Measurements from ENCODE around the gene ENGASE. TPM values are rescaled to one million over a fixed set of nuclear protein-coding genes. Genes with fewer than 3 reads are reported as not detected.
A peak's percentile ranks its signal among the peaks of the same experiment; 100 is the strongest.
"Not testable (repeated sequence)": the region's sequence is repeated elsewhere in the genome, so short reads cannot be mapped to it uniquely, and the experiment has no call there.

The ENGASE gene
- total and polyA plus RNA-seq, 2 of the 4 experiments (the other 2 are of a cell fraction), result 3.9 to 12.1 TPM

GRCh38 chr17:79074121-79074648 is 439 bp upstream of the ENGASE start:
- Histone ChIP-seq H3K4me2 (ENCODE audit: low read depth, low read length) (peak overlapping the region; percentile 74), H3K4me3 (ENCODE audit: insufficient read depth, low read depth, low read length) (peak overlapping the region; percentile 39; the same call in 1 of the 2 replicates), H4K8ac (ENCODE audit: low read depth in 2 of 2, low read length in 2 of 2) (peak overlapping the region in 1 of 2 experiments; percentile 63; a peak in 1 of 4 replicates), H2AFZ (replicated peaks; ENCODE audit: low read length, poor library complexity) (peak overlapping the region; percentile 91), H3K9ac (ENCODE audit: low read depth, low read length) (0 out of 2 replicates have a peak overlapping the region, but pooled peaks have one; percentile 2), H2BK20ac (ENCODE audit: low read depth, low read length) (peak overlapping the region; percentile 18; the same call in 1 of the 2 replicates), H3K79me1 (ENCODE audit: low read depth in 1 of 2, low read length in 2 of 2) (peaks cover 0 to 13% of the 10 kb centered on the region in 2 experiments; a peak in 2 of 4 replicates)
- H4K20me1 ChIP-seq (ENCODE audit: insufficient read depth, low read length); H2BK15ac ChIP-seq (ENCODE audit: low read depth, low read length); H3K9me1 ChIP-seq (ENCODE audit: insufficient read depth, low read length); in situ Hi-C loops (cut with MboI; ENCODE audit: low sequenced_read_pairs); dilution Hi-C loops (cut with HindIII; ENCODE audit: low sequenced_read_pairs, unreplicated experiment); DNase-seq; ATAC-seq (ENCODE audit: low read depth); BruUV-seq (replicated peaks); H4K5ac ChIP-seq (ENCODE audit: low read depth, low read length); H3K36me3 ChIP-seq (ENCODE audit: control insufficient read depth, insufficient read depth, low read length); H2BK5ac ChIP-seq (ENCODE audit: low read depth, low read length, poor library complexity, severe bottlenecking); H3K23ac ChIP-seq (ENCODE audit: low read depth, low read length); intact Hi-C loops (cut with micrococcal nuclease); H3K4ac ChIP-seq (ENCODE audit: low read depth, low read length); H2BK120ac ChIP-seq (ENCODE audit: low read depth, low read length); H3K4me1 ChIP-seq (ENCODE audit: control insufficient read depth, insufficient read depth, low read length); H3K27ac ChIP-seq (ENCODE audit: insufficient read depth, low read length); H3K18ac ChIP-seq (ENCODE audit: low read depth, low read length); H2AK5ac ChIP-seq (ENCODE audit: low read depth, low read length); H3K14ac ChIP-seq (replicated peaks; ENCODE audit: low read depth, low read length); H4K91ac ChIP-seq (ENCODE audit: insufficient read depth, low read depth, low read length); H3K56ac ChIP-seq (ENCODE audit: extremely low read depth, insufficient read depth, low read length); H2AK9ac ChIP-seq (replicated peaks; ENCODE audit: low read depth, low read length, poor library complexity); H3K9me3 ChIP-seq (ENCODE audit: control insufficient read depth, insufficient read depth, low read length); H3K27me3 ChIP-seq (ENCODE audit: control insufficient read depth, insufficient read depth, low read length): not testable (repeated sequence)
- POLR2A ChIA-PET (ENCODE audit: unreplicated experiment), result interaction anchor here (0.6 kb wide), 1 partner anchor 1003 kb away, joined by 4 read pairs; no protein-coding TSS in a partner anchor
- CTCF ChIA-PET, result interaction anchor here (1.4 to 1.6 kb wide), 2 partner anchors 8 to 9 kb away, joined by 3 to 6 read pairs; no protein-coding TSS in a partner anchor
- TF ChIP-seq CEBPB (IDR thresholded peaks at IDR 0.05; ENCODE audit: low read depth, low read length), result peak; percentile 83
- 69% methylated on average over 8 of the region's 22 CpGs; no CpG with 5 or more reads in 1 of the 2 experiments for WGBS, 2 experiments (ENCODE audit: extremely low coverage in 2 of 2, insufficient read length in 1 of 2)
